GM19468 (cell line): ENCODE measurements around the gene SPOCK1.
"Not testable (repeated sequence)": the region's sequence is repeated elsewhere in the genome, so short reads cannot be mapped to it uniquely, and the experiment has no call there.

Source experiments
- ATAC-seq: cut with Tn5 transposase; IDR thresholded peaks from one replicate; pipeline ENCODE4 v1.9.1; 2021; ENCODE audit warnings: mild to moderate bottlenecking, moderate library complexity, moderate number of reproducible peaks; ENCODE audit not compliant: unreplicated experiment; ENCODE audit errors: extremely low read depth

The SPOCK1 gene

DNA sequence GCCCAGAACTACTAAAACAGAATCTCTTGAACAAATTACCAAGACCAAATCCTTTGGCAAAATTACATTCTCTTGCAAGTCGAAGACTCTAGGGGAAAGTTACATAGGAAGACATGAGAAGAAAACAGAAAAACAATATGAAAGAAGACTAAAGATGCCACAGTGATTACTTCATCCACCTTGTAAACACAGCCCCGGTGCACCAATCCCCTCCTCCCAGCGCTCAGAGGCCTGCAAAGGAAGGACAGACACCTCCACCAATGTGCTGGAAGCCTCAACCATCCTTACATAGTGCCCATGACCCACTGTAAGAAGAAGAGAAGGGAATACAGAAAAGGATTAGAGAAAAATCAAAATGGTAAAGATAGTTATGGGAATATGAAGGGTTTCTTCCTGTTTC lies 218.5 kb downstream of the SPOCK1 start:
- no peak for ATAC-seq

DNA sequence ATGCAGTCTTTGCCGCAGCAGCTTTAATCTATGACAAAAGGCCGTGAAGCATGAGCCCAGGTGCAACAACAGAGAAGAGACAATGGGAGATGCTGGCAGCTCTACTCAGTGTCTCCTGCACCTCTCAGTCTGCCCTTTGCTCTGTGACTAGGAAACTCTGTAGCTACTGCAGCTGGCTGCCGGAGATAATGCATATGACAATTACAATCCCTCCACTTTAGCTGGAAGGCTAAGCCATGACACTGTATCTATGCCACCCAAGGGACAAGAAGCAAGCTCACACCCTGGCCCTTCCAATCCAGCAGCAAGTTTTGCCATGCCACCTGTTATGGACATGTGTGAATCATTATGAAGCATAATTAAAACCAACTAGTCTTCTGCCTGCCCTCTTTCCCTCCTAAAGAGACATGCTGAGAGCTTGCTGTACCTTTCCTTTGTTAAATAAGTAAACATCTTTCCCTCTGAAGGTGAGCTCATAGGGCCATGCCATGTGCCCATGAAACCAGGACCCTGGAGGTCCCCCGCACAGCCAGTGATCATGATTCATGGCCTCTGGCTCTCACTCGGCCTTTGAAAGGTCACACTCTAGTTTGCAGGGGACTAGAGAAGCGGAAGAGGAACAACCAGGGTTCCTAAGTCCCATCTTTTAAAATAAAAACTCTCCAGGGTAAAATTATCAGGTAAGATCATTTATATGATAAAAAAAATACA lies 219.4 kb downstream of the SPOCK1 start:
- no peak for ATAC-seq

DNA sequence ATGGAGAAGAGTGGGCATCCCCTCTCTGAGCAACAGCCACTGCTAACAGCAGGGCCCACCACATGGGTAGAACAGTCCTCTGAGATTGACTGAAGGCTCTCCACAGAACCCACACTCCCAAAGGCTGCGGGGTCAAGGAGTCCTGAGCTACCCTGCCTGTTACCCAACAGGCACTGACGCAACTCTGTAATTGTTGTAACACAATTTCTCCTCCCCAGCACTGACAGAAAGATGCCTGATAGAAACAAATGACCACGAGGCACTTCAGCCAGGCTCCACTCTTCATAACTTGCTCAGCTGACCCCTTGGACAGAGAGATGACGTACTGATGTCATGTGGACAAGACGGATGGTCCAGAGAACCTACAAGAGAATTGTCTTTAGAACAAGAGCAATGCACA lies 220.7 kb downstream of the SPOCK1 start:
- ATAC-seq: no peak

DNA sequence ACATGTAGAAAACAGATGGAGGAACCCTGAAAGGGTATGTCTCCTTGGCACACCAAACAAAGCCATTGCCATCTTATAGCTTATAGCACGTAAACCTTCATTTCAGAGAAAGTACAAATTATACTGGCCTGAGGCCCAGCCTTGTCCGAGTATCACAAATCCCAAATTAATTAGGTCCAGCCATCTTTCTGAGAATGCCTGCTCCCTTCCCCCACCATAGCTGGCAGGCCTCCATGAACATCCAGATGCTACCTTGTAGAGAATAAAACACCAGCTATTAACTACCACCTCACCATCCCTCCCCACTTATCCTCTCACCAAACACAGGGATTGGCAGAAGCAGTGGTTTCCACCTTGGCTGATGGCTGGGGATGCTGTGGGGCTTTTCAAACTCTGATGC lies 224.0 kb downstream of the SPOCK1 start:
- ATAC-seq: no peak

DNA sequence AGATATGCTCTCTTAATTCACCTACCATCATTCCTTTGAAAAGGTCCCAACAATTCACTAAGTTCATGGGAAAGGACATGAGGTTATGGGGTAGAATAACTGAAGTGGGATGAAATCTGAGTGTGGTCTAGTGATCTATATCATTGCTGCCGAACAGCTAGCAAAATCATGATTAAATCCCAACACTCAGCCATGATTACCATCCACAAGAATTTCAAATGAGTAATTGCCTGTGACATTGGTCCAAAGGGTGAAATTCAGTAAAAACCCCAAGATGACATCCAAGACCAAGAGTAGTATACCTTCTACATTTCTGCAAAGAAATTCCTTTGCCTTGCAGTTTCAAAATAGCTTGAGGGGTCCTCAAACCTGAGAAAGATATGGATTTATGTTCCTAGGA lies 225.6 kb downstream of the SPOCK1 start:
- ATAC-seq: no peak

DNA sequence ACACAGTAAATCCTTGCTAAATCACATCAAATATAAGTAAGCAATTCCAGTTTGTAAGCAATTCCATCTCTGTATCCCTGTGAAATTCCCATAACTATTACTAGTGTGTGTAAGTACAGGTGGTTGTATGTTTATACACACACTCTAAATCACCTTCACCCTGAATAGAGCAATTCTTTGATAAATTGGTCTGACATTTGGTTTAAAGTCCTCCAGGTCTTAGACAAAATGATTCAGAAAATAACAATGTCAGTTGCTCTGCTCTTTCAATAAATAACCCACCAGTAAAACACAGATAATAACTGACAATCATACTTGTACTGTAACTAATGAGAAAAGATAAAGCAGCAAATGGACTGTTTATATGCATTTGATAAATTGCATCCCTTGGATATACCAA lies 226.3 kb downstream of the SPOCK1 start:
- no peak for ATAC-seq

DNA sequence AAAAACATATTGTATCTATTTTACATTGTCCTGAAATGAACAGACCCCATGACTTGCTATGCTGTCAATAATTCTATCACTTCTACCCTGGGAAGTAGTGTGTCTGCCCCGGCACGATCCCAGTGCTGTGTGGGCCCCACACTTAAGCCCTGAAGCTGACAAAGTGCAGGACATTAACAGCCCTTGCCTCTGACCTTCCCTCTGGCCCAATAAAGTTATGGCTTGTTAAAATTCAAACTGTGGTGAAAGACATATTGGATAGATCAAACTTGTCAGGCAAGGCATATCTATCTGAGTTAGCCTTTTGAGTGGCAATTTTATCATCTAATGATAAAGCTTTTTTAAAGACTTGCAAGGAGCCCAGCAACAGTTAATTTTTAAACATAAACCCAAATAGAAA lies 229.2 kb downstream of the SPOCK1 start:
- no peak for ATAC-seq

DNA sequence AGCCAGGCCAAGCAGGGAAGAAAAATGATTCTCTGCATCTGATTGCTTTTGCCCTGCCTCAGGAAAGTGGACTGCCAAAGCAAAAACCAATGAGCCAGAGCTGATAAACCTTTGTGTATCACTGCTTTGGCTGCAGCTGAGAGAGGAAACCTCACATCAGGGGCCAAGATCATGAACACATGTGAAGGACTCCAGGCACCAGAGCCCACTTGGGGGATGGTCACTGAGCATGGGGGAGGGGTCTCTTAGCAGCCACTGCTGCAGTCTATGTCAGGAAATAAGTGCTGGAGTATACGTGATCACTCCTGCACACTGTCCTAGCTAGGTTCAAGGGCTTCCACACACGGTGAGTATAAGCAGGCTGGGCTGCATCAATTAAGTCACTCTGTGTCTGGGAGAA lies 229.9 kb downstream of the SPOCK1 start:
- no peak for ATAC-seq

DNA sequence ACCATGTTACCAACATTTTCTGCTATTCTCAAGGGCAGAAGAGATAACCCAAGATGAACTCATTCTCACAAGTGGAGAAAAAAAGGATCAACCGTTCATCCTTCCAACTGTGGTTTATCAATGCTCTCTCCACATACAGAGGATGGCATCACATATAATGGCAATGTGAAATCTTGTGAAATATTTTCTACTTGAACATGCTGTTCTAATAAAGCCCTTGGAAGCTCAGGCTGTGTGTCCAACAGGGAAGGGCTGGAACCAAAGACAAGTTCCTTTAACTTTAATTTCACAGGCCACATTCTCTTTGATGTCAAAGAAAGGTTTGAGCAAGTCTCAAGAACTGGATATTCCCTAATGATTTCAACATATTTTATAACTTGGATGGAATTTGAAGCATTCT lies 230.5 kb downstream of the SPOCK1 start:
- no peak for ATAC-seq

DNA sequence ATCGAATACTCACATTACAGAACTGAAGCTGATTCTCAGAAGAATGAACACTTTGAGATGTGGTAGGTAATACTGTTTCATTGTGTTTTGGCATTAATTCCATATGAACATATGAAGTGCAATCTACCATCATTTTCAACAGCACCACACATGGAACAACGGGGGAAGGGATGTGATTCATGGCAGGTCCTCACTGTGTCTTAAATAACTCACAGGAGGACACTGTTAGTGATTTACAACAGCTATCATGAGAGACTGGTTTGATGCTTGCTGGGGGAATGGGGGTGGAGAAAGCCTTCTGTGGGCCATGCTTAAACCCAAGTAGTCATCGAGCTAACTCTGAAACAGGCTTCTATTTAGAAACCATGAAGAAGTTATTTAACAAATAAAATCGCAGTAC lies 232.9 kb downstream of the SPOCK1 start:
- no peak for ATAC-seq

DNA sequence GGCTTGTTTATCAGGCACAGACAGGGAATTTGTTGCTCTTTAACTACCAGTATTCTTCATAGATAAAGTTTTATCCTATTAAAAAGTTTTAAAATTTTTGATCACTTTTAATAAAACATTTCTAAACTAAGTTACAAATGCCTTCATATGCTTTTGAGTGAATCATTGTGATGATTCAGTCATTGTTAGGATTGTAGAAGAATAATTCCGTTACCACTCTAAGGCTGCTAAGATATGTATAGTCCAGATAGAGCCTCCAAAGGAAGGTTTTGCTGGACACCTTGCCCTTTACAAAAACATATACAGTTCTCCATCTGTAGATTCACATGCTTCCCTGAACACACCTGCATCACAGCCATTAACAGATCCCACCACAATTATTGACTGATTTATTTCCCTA lies 233.7 kb downstream of the SPOCK1 start:
- no peak for ATAC-seq

DNA sequence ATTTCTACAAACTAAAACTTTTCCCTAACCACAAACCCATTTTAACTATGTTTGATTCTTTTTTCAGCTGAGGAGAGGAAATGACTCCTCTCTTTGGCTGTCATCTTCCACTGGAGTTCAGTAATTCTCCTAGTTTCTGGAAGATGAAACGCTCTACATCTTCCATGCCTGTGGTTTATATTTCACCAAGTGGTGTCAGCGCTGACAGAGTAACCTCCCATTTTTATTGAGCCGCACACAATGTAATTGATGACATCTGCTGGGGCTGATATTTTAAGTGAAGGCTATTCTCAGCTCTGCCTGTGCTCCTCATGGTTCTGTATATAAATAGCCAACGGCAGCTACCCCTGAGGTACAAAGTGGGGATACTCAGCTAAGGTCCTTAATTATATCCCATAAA lies 234.6 kb downstream of the SPOCK1 start:
- no peak for ATAC-seq

DNA sequence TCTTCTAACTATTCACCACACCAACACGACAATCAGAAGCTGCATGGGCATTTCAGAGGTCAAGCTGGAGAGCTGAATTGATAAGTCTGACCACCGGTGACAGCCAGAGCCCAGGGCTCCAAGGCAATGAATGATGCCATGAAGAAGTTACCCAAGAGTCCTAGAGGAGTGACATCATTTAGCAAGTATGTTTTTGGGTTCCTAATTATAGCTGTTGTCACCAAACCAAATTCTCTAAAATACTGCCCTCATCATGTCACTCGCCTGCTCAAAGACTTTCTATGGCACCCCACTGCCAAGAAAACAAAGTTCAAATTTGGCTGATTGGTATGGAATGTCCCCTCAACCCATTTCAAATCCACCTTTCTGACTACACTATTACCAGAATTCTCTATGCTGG lies 235.1 kb downstream of the SPOCK1 start:
- ATAC-seq: no peak

DNA sequence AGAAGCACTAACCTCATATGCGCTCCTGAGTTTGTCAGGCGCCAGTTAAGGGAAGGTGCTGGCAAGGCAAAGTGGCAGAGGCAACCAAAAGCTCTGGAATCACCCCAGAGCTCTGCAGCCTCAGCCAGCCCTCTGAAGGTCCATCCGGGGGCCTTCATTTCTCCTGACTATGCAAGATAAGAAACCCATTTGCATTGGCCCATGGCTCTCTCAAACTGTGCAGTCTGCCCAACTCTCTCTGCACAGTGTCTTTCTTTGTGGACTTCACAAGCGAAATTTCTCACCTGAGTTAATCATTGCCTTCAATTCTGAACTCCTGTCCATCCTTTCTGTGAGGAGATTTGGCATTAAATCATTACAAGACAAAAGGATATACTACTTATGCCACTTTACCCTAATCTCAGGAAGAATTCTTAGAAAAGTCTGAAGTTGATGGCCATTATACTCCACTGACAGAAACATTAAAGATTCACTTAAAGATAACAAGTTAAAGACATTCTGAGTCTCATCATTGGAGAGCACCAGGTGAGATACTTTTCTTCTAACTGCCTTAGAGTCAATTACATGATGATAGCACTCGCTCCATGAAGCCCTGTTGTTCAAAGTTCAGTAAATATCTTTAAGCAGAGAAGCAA lies 235.6 kb downstream of the SPOCK1 start:
- ATAC-seq: no peak

DNA sequence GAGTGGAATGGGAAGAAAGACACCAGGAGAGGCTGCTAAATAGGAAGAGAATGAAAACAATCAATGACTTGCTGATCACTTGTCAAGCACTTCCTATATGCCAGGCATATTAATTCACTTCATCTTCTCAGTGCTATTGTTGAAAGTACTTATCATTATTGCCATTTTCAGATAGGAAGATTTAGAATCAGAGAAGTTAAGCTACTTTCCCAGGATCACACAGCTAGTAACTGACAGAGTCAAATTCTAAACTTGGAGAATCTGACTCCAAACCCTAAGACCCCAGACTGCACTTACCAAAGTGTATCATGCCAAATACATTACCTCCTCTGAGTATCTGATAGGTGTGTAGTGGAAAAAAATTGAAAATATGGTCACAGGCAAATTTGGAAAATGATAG lies 236.3 kb downstream of the SPOCK1 start:
- ATAC-seq: no peak

DNA sequence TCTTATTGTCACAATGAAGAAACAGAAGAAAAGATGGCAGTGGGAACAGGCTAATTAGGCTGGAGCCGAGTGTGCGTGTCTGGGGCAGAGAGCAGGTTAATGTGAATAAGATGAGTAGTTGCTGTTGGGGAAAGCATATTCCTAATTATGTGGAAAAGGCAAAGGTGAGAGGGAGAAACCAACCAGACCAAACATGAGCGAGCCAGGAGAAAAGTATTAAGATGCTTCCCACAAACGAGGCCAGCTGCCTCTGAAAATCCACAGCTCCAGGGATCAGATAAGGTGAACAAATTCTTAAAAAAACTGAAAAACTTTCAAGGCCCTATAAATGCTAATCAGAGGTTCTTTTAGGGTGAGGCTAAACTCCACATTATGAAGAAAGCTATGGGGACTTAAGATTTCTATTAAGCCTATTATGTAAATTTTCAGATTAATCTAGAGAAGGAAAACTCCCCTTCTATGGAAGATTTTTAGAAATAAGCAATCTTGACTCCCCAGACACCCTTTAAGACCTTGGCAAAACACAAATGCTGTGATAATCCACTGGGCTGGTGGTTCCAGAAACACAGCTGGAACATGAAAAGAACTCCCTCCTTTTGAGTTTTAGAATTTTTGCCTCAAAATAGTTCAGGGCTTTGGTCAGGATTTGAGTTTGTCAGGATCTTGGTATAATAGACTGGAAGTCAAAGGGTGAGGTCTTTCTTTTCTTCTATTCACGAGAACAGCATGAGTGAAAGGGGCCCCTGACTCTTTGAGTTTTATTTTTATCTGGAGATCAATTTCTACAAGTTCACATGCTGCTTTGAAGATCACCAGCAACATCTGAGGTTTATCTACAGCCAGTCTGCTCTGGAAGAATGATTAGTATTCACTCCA lies 238.1 kb downstream of the SPOCK1 start:
- no peak for ATAC-seq

DNA sequence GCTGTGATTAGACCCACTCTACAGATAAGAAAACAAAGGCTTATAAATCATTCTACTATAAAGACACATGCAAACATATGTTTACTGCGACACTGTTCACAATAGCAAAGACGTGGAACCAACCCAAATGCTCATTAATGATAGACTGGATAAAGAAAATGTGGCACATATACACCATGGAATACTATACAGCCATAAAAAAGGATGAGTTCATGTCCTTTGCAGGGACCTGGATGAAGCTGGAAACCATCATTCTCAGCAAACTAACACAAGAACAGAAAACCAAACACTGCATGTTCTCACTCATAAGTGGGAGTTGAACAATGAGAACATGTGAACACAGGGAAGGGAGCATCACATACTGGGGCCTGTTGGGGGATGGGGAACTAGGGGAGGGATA lies 240.0 kb downstream of the SPOCK1 start:
- ATAC-seq: not testable (repeated sequence)

DNA sequence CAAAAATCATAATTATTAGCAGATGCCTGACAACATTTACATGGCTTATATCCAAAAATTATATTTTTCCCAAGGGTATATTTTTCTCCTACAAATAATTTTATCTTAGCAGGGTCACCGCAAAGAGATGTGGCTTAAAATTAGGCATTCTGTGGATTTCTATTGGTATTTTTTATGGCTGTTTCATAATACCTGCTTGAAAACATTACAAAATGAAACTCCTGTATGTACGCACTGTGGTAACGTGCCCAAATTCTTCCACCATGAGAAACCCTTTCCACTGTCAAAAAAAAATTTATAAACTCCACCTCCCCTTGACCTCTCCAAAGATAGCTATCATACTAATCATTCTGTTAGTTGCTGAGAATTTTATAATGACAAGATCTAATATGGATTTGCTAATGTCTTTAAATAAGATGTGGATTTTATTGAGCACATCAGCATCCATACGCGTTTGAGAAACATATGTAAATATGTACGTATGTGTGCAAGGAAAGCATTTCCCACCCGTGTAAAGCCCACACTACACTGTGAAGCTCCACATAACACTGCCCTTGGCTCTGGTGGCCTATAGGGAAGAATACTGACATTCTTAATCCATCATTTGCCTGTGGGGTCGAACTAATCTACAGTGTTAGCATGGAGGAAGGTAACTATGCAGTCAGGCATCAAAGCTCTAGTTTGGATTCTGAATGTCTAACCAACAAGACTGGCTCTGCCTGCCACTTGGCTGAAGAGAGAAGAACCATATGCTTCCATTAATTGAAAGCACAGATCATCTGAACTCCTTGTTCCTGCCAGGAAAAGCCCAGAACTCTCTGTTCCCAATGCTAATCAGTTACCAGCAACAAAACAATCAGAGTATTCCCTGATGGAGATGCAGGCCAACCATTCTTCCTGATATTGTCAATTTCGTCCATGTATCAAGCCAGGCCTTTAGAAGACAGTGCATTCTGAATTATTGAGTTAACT lies 244.7 kb downstream of the SPOCK1 start:
- ATAC-seq: no peak

DNA sequence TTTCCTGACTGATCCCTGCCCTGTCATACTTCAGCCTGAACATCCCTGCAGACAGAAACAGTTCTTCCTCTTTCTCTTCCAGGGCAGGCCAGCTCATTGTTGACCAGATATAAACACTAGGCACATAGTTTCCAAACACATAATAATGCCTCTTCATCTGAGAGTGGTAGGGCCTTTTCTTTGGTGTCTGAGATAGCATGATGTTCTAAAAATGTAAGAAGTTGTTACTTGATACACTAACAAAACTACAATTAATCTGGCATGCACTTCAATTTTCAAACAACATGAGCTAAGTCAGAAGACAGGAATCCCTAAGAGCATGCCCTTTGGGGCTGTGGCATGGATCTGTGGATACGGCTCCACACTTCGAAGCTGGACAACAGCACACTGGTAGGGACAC lies 246.6 kb downstream of the SPOCK1 start:
- no peak for ATAC-seq

DNA sequence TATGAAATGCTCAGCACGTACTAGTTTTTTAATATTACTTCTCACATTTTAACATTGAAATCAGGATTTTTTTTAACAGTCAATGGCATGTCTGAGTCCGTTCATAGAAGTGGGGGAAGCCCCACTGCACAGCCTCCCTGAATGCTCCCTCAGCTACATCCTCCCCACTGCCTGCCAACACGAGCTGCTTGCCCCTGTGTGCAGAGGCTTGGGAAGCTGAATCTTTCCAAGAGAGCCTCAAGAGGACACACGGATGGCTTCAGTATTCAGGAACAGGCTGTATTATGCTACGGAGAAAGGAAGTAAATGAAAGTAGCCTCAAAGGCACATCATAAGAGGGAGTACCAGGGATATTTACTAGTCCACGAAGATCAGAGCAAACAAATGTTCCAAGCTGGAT lies 248.7 kb downstream of the SPOCK1 start:
- ATAC-seq: no peak
